ENCODE data around the gene SUCLG2. TPM values are rescaled to one million over a fixed set of nuclear protein-coding genes. Genes with fewer than 3 reads are reported as not detected.

Gene SUCLG2
- total and polyA plus RNA-seq, 9 of the 15 experiments (the other 6 are each of a cell fraction or from before 2014, with no cell fraction given): 10.1 to 41.4 (median 29.0) TPM

- TF ChIP-seq ZNF263 (CRISPR knock-in tag; IDR thresholded peaks at IDR 0.05; ENCODE audit: borderline replicate concordance) (no peak), ARID1B (IDR thresholded peaks at IDR 0.05) (peak; percentile 85), CBX8 (IDR thresholded peaks at IDR 0.05; ENCODE audit: borderline replicate concordance, extremely low read depth, low read depth, low read length, poor library complexity, severe bottlenecking) (no peak), CXXC5 (CRISPR knock-in tag; IDR thresholded peaks at IDR 0.05) (0 out of 2 replicates have a peak, but pooled peaks have one; percentile 15), ZNF217 (CRISPR knock-in tag; IDR thresholded peaks at IDR 0.05) (no peak), FOXO4 (CRISPR knock-in tag; IDR thresholded peaks at IDR 0.05) (no peak), ZNF143 (CRISPR knock-in tag; IDR thresholded peaks at IDR 0.05) (no peak), RBM22 (IDR thresholded peaks at IDR 0.05; ENCODE audit: low read depth, low read length, poor library complexity, severe bottlenecking) (no peak), CC2D1A (IDR thresholded peaks at IDR 0.05) (no peak), E2F4 (CRISPR knock-in tag; IDR thresholded peaks at IDR 0.05; ENCODE audit: low read depth) (no peak), KAT8 (IDR thresholded peaks at IDR 0.05; ENCODE audit: low read depth) (no peak), ZNF408 (CRISPR knock-in tag; IDR thresholded peaks at IDR 0.05; ENCODE audit: low read depth) (no peak), CREB3L1 (IDR thresholded peaks at IDR 0.05; ENCODE audit: borderline replicate concordance, low read depth) (no peak), CREM (IDR thresholded peaks at IDR 0.05; ENCODE audit: low read depth) (0 out of 2 replicates have a peak, but pooled peaks have one; percentile 39), CTBP1 (IDR thresholded peaks at IDR 0.05; ENCODE audit: borderline replicate concordance) (peak; percentile 64; the same call in 1 of the 2 replicates), FOXK2 (conservative IDR thresholded peaks at IDR 0.05 in 1 of 2, IDR thresholded peaks at IDR 0.05 in 1 of 2; ENCODE audit: low read depth in 2 of 2) (no peak), JUN (IDR thresholded peaks at IDR 0.05; ENCODE audit: borderline replicate concordance, low read depth, low read length) (peak; percentile 74; the same call in 1 of the 2 replicates), JUN (CRISPR knock-in tag; IDR thresholded peaks at IDR 0.05; ENCODE audit: borderline replicate concordance) (no peak), TEAD4 (IDR thresholded peaks at IDR 0.05; ENCODE audit: low read length) (peak; percentile 70), TEAD4 (CRISPR knock-in tag; IDR thresholded peaks at IDR 0.05; ENCODE audit: borderline replicate concordance) (no peak), TBP (optimal IDR thresholded peaks at IDR 0.05; ENCODE audit: low read depth, low read length) (no peak), GTF2E2 (tag; IDR thresholded peaks at IDR 0.05) (no peak)
- TF ChIP-seq, protein P1, sequence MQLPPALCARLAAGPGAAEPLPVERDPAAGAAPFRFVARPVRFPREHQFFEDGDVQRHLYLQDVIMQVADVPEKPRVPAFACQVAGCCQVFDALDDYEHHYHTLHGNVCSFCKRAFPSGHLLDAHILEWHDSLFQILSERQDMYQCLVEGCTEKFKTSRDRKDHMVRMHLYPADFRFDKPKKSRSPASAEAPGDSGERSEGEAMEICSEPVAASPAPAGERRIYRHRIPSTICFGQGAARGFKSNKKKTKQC (CRISPR knock-in tag; IDR thresholded peaks at IDR 0.05): no peak
- TF ChIP-seq, protein P2, sequence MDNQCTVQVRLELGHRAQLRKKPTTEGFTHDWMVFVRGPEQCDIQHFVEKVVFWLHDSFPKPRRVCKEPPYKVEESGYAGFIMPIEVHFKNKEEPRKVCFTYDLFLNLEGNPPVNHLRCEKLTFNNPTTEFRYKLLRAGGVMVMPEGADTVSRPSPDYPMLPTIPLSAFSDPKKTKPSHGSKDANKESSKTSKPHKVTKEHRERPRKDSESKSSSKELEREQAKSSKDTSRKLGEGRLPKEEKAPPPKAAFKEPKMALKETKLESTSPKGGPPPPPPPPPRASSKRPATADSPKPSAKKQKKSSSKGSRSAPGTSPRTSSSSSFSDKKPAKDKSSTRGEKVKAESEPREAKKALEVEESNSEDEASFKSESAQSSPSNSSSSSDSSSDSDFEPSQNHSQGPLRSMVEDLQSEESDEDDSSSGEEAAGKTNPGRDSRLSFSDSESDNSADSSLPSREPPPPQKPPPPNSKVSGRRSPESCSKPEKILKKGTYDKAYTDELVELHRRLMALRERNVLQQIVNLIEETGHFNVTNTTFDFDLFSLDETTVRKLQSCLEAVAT (IDR thresholded peaks at IDR 0.05): no peak
Observed at GRCh38 chr3:67362686-67363085, 291.7 kb downstream of the SUCLG2 start (continued).

Data from K562 (cell line).